CD4-positive, alpha-beta T cell treated with Interleukin-17A for 1 hour (primary cell): ENCODE data around the gene DNM3.

Experiments used
- DNase-seq: peaks from one replicate; pipeline ENCODE4 v3.0.0-alpha.2; 2020

The DNM3 gene

DNA sequence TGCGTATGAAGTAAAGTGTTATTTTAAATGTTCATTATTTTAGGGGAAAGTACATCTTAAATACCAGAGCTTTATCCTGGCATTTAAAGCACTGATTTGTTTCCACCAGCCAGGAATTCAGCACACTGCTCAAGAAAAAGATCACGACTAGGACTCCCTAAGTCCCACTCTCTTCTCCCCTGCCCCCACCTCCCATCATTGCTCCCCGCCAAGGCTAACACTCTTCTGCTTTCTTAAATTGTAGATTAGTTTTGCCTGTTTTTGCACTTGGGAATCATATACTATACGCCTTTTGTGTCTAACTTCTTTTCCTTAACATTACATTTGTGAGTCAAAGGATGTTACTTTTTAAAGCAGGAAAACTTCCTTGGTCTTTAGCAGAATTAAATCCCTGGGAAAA lies 541.7 kb downstream of the DNM3 start:
- DNase-seq = no peak

GRCh38 chr1:172383536-172383935 lies 542.2 kb downstream of the DNM3 start:
- no peak for DNase-seq

GRCh38 chr1:172384656-172385055 lies 543.4 kb downstream of the DNM3 start:
- DNase-seq = no peak

DNA sequence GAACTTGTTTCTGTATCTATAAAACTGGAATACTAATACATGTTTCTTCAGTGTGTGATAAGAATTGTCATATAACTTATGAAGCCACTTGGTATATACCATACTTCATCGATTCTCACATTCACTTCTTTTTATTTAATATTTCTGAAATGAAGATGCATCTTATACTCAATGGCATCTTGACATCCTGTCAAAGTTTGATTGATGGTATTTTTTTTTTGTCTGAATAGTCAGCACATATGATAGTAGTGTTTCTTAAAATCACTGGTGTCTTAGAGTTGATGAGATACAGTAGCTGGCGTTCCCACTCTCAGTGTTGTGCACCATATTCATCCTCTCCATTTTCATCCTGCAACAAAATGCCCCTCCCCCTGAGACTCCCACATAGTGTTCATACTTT lies 544.7 kb downstream of the DNM3 start:
- DNase-seq = no peak

DNA sequence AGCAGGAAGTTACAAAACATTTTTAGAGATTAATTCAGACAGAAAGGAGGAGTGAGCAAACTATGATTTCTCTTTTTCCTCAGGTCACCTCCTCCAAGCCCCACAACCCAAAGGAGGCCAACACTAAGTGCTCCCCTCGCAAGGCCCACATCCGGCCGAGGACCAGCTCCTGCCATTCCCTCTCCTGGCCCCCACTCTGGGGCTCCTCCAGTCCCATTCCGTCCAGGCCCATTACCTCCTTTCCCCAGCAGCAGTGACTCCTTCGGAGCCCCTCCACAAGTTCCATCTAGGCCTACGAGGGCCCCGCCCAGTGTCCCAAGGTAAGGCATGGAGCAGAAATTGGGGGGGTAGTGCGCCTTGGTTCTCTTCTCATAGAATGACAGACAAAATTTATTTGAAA lies 547.2 kb downstream of the DNM3 start:
- no peak for DNase-seq

- DNase-seq = no peak
Measured at GRCh38 chr1:172390301-172390682, 549.0 kb downstream of the DNM3 start.

DNA sequence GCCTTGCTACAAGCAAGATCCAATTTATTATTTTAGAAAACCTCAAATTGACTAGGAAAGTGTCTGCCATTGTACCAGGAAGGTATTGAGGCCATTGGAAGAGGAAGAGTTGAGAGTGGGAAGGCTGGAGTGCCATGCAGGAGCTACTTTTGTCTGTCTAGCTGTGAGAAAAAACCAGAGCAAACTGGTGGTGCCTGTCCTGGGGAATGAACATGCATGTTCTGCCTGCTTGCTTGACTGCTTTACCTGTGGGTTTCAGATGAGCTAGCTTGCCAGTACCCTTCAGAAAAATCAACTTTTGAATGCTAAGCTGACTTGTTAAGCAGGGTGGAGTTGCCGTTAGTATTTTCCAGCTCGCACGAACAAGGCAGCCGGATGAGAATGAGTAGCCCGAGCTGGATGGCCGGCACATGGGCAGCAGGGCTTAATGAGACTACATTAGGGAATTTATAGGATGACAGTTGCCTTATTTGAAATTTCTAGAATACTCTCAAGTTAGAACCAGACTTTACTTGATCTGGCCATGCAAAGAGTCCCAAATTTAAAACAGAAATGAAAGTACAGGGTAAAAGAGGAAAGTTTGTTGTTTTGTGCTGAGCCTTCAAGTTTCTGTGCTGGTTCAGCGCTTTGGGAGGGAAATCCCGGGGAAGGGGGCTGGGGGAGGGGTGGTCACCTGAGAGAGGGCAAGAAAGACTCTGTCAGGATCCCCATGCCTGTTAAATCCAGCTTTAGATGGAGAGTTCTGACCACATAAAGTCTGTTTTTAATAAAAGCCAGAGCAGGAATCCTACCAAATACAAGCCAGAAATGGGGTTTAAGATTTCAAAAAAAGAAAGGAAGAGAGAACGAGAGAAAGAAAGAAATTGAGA lies 549.6 kb downstream of the DNM3 start:
- DNase-seq = no peak

DNA sequence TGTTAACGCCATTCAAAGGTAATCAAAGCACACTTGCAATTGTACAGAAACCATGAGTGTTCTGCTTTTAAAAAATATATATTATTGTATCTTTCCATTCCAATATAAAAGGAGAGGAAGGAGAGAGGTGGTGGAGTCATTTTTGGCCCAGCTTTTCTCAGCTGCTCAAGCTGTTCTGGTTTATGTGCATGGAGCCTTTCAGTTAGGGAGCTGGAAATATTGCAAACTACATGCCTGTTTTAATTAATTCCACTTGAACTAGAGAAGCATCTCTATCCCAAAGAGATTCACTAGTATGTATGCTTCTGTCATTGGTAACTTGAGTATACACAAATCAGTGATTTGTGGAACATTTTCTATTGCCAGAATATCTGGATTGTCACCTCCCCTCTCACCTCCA lies 550.7 kb downstream of the DNM3 start:
- no peak for DNase-seq

GRCh38 chr1:172393354-172393753 lies 552.1 kb downstream of the DNM3 start:
- DNase-seq = no peak

GRCh38 chr1:172394141-172394751 lies 552.9 kb downstream of the DNM3 start:
- peak; percentile 78 for DNase-seq

GRCh38 chr1:172394811-172395210 lies 553.5 kb downstream of the DNM3 start:
- no peak for DNase-seq

DNA sequence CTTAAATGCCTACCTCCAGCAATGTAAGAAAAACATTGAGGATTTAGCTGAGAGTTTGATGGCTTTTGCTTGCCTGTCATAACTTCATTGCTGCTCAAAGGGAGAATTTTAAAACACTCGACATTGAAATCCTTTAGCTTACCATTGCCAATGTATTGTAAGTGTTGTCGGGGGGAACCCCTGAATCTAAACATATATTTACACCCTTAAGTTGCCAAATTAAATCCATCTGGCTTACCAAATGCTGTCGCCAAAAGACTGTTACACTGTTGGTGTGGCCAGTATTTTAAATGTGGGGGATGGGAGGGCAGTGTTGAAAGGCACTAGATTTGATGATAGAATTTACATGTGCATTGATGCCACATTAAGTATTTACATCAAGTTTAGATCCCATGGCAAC lies 554.3 kb downstream of the DNM3 start:
- DNase-seq = no peak

- no peak for DNase-seq
Measured at GRCh38 chr1:172397221-172397620, 555.9 kb downstream of the DNM3 start.

DNA sequence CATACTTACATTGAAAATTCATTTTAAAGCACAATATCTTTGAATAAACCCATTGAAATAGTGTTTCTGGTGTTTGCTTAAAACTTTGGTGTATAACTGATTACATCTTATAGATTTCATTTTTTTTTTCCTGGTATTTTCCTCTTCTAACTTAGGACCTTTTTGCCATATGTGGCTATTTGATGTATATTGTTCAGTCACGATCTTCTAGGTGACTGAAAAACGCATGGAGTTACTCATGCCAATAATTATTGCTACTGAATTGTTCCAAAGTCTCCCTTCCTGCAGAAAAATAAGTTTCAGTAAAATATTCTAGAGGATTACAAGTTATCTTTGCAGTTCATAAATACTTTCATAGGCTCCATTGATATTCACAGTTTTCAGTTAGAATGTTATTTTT lies 556.3 kb downstream of the DNM3 start:
- no peak for DNase-seq

GRCh38 chr1:172398193-172398592 lies 556.9 kb downstream of the DNM3 start:
- no peak for DNase-seq

DNA sequence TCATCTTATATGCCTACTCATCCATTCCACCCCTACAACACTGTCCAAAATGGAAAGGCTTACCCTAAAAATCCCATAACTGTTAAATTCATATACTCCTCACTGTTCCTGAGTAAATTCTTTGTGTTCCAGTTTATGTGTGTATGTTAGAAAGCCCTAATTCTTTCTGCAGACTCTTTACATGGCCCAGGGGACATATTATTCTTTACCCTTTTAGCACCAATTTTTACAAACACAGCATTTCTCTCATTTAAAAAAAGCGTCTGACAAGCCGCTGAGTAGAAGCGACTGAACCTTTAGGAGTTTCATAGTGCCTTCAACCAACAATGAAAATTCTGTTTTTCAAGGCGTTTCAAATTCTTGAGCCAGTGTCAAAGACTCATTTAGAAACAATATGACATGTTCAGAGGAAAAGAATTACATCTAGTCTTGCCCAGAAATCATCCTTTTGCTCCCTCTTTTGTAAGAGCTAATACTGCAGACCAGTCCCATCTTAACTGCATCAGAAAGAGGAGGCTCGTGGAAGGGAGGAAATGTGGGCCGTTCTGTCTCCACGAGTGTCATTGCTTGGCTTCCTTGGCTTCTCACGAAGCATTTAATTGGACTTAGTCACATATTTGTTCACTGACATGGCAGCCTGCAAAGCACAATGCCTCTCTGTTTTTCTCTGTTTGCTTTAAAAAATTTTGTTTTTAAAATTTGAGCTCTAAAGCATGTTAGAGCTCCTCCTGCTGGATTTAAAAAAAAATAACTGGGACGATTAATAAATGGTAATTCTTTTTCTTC lies 557.9 kb downstream of the DNM3 start:
- DNase-seq = peak; percentile 60

DNA sequence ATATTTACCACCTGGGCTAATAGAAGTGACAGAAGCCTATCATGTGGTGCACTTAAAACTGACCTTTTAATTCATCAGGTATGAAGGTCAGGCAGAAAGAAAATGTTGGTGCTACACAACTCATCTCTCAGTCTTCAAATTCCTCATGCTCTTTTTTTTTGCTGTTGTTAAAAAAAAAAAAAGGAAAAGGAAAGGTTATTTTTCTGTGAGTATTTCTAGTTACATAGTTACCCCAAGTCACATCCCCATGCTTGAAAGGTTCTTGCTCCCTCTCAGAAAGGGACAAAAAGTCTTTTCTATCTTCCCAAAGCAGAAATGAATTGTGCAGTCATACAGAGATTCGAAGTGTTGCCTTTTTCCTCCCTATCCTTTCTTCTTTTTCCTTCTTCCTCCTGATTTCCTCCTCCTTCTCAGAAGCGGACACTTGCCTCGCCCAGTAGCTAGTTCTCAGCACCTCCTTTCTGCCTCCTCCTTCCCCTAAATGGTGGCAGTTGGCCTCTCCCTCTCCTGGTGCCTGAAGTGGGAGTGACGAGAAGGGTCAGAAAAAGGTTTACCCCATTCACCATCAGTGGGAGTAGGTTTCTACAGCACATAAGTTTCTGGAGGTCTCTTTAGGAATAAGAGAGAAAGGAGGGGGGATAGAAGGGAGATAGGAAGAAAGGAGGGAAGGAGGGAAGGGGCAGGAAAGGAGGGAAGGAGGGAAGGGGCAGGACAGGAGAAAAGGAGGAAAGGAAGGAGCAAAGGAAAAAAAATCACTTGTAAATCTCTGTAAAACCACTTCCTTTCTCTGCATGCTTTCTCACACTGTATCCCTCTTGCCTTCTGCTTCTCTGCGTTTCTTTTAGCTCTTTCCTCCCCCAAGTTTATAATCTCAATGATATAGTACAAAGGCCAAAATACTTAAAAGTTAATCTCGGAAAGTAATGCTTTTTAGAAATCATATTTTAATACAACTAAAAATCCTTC lies 558.7 kb downstream of the DNM3 start:
- no peak for DNase-seq

GRCh38 chr1:172400722-172401105 lies 559.4 kb downstream of the DNM3 start:
- no peak for DNase-seq

GRCh38 chr1:172401477-172401876 lies 560.2 kb downstream of the DNM3 start:
- DNase-seq = no peak

- no peak for DNase-seq
Measured at GRCh38 chr1:172401892-172402291, 560.6 kb downstream of the DNM3 start.

GRCh38 chr1:172402878-172403569 lies 561.7 kb downstream of the DNM3 start:
- DNase-seq = no peak

- DNase-seq = no peak
Measured at GRCh38 chr1:172404121-172404520, 562.8 kb downstream of the DNM3 start.
